GM23338 (cell line): ENCODE data around the gene PIK3R3. TPM values are rescaled to one million over a fixed set of nuclear protein-coding genes. Genes with fewer than 3 reads are reported as not detected.

ENCODE experiments used
- ATAC-seq: fragments of 200-7000 bp; cut with Tn5 transposase; 3 replicates; pipeline ENCODE4 v1.9.1; 2020
- DNase-seq: peaks from one replicate; pipeline ENCODE4 v3.0.0-alpha.2; 2015; ENCODE audit warnings: low spot score
- H2AFZ ChIP-seq: fragments of 200-600 bp; sonication (generic); 2 replicates; pipeline ENCODE4 v1.8.0; 2016; ENCODE audit warnings: antibody characterized with exemption, mild to moderate bottlenecking, moderate library complexity
- H3F3A ChIP-seq: fragments of 200-600 bp; sonication (generic); replicated peaks from 2 replicates; pipeline ENCODE4 v1.8.0; 2017; ENCODE audit warnings: antibody characterized with exemption, mixed run types, low read depth
- H3K27ac ChIP-seq: fragments of 200-600 bp; sonication (generic); 2 replicates; pipeline ENCODE4 v1.6.1; 2016; ENCODE audit warnings: low read depth
- H3K27me3 ChIP-seq: fragments of 200-600 bp; sonication (generic); 2 replicates; pipeline ENCODE4 v1.8.0; 2016; ENCODE audit warnings: mild to moderate bottlenecking, mixed run types, moderate library complexity; ENCODE audit not compliant: insufficient read depth
- H3K36me3 ChIP-seq: fragments of 200-600 bp; sonication (generic); 2 replicates; pipeline ENCODE4 v1.8.0; 2016; ENCODE audit warnings: mild to moderate bottlenecking; ENCODE audit not compliant: insufficient read depth
- H3K4me1 ChIP-seq: fragments of 200-600 bp; sonication (generic); 2 replicates; pipeline ENCODE4 v1.8.0; 2016; ENCODE audit warnings: mild to moderate bottlenecking, moderate library complexity; ENCODE audit not compliant: insufficient read depth
- H3K4me2 ChIP-seq: fragments of 200-600 bp; sonication (generic); 2 replicates; pipeline ENCODE4 v1.7.1; 2017; ENCODE audit warnings: mixed run types
- H3K4me3 ChIP-seq: fragments of 200-600 bp; sonication (generic); 2 replicates; pipeline ENCODE4 v1.6.1; 2016; ENCODE audit warnings: mixed run types
- H3K79me2 ChIP-seq: fragments of 200-600 bp; sonication (generic); replicated peaks from 2 replicates; pipeline ENCODE4 v1.8.0; 2017; ENCODE audit warnings: mild to moderate bottlenecking; ENCODE audit not compliant: insufficient read depth
- H3K9me2 ChIP-seq: fragments of 200-600 bp; sonication (generic); 2 replicates; pipeline ENCODE4 v1.8.0; 2017; ENCODE audit not compliant: insufficient read depth
- H4K20me1 ChIP-seq: fragments of 200-600 bp; sonication (generic); replicated peaks from 2 replicates; pipeline ENCODE4 v1.8.0; 2017; ENCODE audit warnings: mild to moderate bottlenecking; ENCODE audit not compliant: insufficient read depth
- H3K27ac Mint-ChIP-seq: 2 replicates; pipeline ENCODE4 v1.8.0; 2020; ENCODE audit warnings: inconsistent platforms, mild to moderate bottlenecking, moderate library complexity, mixed read lengths
- H3K27me3 Mint-ChIP-seq: 3 replicates; pipeline ENCODE4 v1.8.0; 2022; ENCODE audit warnings: low read depth, mild to moderate bottlenecking, moderate library complexity, mixed read lengths, inconsistent platforms; ENCODE audit not compliant: insufficient read depth, poor library complexity
- H3K36me3 Mint-ChIP-seq: 3 replicates; pipeline ENCODE4 v1.8.0; 2021; ENCODE audit warnings: low read depth, mild to moderate bottlenecking, inconsistent platforms, moderate library complexity, mixed read lengths
- H3K4me1 Mint-ChIP-seq: 3 replicates; pipeline ENCODE4 v1.8.0; 2020; ENCODE audit warnings: mild to moderate bottlenecking, inconsistent platforms, mixed read lengths
- H3K4me3 Mint-ChIP-seq: 3 replicates; pipeline ENCODE4 v1.8.0; 2021; ENCODE audit warnings: moderate library complexity, mild to moderate bottlenecking, inconsistent platforms, mixed read lengths
- H3K9me3 Mint-ChIP-seq: 3 replicates; pipeline ENCODE4 v1.8.0; 2020; ENCODE audit warnings: moderate library complexity, mild to moderate bottlenecking, inconsistent platforms, mixed read lengths
- CREB1 ChIP-seq: fragments of 250-450 bp; sonication (Bioruptor Pico); IDR thresholded peaks from 2 replicates; pipeline ENCODE4 v1.5.0; 2020; ENCODE audit warnings: low read depth, mild to moderate bottlenecking, moderate library complexity
- EZH2 ChIP-seq: fragments of 200-600 bp; sonication (generic); IDR thresholded peaks from one replicate; pipeline ENCODE4 v1.8.0; 2017; ENCODE audit warnings: antibody characterized with exemption, mild to moderate bottlenecking, low read depth; ENCODE audit not compliant: unreplicated experiment
- EZH2phosphoT487 ChIP-seq: fragments of 200-600 bp; sonication (generic); IDR thresholded peaks from one replicate; pipeline ENCODE4 v1.8.1; 2018; ENCODE audit warnings: antibody characterized with exemption; ENCODE audit not compliant: unreplicated experiment
- JUNB ChIP-seq: IDR thresholded peaks from one replicate; pipeline ENCODE4 v1.6.1; 2016; ENCODE audit warnings: antibody characterized with exemption; ENCODE audit not compliant: unreplicated experiment
- NANOG ChIP-seq: IDR thresholded peaks from 2 replicates; pipeline ENCODE4 v1.6.1; 2016; ENCODE audit warnings: antibody characterized with exemption, borderline replicate concordance
- POLR2AphosphoS5 ChIP-seq: IDR thresholded peaks from 2 replicates; pipeline ENCODE4 v1.6.1; 2016; ENCODE audit warnings: antibody characterized with exemption, low read depth
- STAT1 ChIP-seq: IDR thresholded peaks from one replicate; pipeline ENCODE4 v1.6.1; 2016; ENCODE audit warnings: antibody characterized with exemption; ENCODE audit not compliant: unreplicated experiment
- ZNF114 ChIP-seq: fragments of 250-450 bp; sonication (Bioruptor Pico); IDR thresholded peaks from 2 replicates; pipeline ENCODE4 v1.5.0; 2020; ENCODE audit warnings: mild to moderate bottlenecking, moderate library complexity
- ZNF331 ChIP-seq: fragments of 250-450 bp; sonication (Bioruptor Pico); IDR thresholded peaks from 2 replicates; pipeline ENCODE4 v1.5.0; 2020; ENCODE audit warnings: low read depth, mild to moderate bottlenecking, moderate library complexity
- polyA plus RNA-seq: library from polyadenylated mRNA; unstranded; fragments of >200 nt; fragmentation: Nextera tagmentation; extraction: Ambion mirVana; gene quantifications from 2 replicates; pipeline ENCODE4 v1.2.1, GENCODE V29; 2016
- total RNA-seq: library from RNA; depleted of rRNA; stranded (reverse); fragments of >200 nt; shearing (Covaris generic); gene quantifications from 2 replicates; pipeline ENCODE4 v1.2.3, GENCODE V29; 2014
- TF ChIP-seq, protein P1 (sequence below): IDR thresholded peaks from one replicate; pipeline ENCODE4 v1.6.1; 2018; ENCODE audit warnings: antibody characterized with exemption; ENCODE audit not compliant: unreplicated experiment
- TF ChIP-seq, protein P2 (sequence below): IDR thresholded peaks from 2 replicates; pipeline ENCODE4 v1.6.1; 2016; ENCODE audit warnings: antibody characterized with exemption
- TF ChIP-seq, protein P3 (sequence below): fragments of 250-450 bp; sonication (Bioruptor Pico); IDR thresholded peaks from 2 replicates; pipeline ENCODE4 v1.5.0; 2020; ENCODE audit warnings: mild to moderate bottlenecking, moderate library complexity
- TF ChIP-seq, protein P4 (sequence below), 2 experiments: fragments of 200-600 bp in 1 of 2; sonication (generic) in 1 of 2; conservative IDR thresholded peaks; 2 replicates each; pipeline versions ENCODE4 v1.5.1 to v1.6.1; 2016 to 2017; ENCODE audit warnings: antibody characterized with exemption in 2 of 2, low read depth in 2 of 2, mild to moderate bottlenecking in 2 of 2, moderate library complexity in 1 of 2

PIK3R3 gene
- total and polyA plus RNA-seq, 2 experiments from 2014 or later: 7.5 to 8.6 TPM

DNA sequence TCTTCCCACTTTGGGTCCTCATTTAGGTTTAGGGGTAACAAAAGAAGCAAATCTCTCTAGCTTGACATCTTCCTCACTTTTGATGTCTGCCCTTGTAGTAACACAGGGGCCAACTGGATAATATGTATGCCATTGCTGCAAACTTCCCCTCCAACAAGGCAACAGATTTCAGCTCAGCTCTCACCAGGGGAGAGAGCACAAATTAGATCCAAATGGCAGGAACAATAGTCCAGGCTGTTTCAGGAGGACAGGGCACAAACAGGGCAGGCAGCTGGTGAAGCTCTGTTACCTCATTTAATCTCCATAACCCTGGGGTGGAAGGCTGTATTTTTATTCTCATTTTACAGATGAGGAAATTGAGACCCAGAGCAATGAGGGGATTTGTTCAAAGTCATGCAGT, 4.3 kb upstream of the PIK3R3 start:
- Mint-ChIP-seq H3K4me1 (peaks cover 15% of the 10 kb centered on the region), H3K4me3 (no peak overlapping the region), H3K27ac (no peak overlapping the region), H3K27me3 (peaks cover 10% of the 10 kb centered on the region), H3K9me3 (no peaks in the 10 kb centered on the region), H3K36me3 (no peaks in the 10 kb centered on the region)
- Histone ChIP-seq H4K20me1 (no peaks in the 10 kb centered on the region), H3K79me2 (no peaks in the 10 kb centered on the region), H3K4me3 (no peak overlapping the region), H3K4me2 (no peak overlapping the region), H3K36me3 (no peaks in the 10 kb centered on the region), H2AFZ (no peak overlapping the region), H3K4me1 (peaks cover 10% of the 10 kb centered on the region), H3K27ac (no peak overlapping the region), H3K27me3 (no peaks in the 10 kb centered on the region), H3K9me2 (no peaks in the 10 kb centered on the region; the same call in 1 of the 2 replicates), H3F3A (peaks cover 8% of the 10 kb centered on the region)
- DNase-seq (no peak), ATAC-seq (no peak)
- TF ChIP-seq, protein P1, sequence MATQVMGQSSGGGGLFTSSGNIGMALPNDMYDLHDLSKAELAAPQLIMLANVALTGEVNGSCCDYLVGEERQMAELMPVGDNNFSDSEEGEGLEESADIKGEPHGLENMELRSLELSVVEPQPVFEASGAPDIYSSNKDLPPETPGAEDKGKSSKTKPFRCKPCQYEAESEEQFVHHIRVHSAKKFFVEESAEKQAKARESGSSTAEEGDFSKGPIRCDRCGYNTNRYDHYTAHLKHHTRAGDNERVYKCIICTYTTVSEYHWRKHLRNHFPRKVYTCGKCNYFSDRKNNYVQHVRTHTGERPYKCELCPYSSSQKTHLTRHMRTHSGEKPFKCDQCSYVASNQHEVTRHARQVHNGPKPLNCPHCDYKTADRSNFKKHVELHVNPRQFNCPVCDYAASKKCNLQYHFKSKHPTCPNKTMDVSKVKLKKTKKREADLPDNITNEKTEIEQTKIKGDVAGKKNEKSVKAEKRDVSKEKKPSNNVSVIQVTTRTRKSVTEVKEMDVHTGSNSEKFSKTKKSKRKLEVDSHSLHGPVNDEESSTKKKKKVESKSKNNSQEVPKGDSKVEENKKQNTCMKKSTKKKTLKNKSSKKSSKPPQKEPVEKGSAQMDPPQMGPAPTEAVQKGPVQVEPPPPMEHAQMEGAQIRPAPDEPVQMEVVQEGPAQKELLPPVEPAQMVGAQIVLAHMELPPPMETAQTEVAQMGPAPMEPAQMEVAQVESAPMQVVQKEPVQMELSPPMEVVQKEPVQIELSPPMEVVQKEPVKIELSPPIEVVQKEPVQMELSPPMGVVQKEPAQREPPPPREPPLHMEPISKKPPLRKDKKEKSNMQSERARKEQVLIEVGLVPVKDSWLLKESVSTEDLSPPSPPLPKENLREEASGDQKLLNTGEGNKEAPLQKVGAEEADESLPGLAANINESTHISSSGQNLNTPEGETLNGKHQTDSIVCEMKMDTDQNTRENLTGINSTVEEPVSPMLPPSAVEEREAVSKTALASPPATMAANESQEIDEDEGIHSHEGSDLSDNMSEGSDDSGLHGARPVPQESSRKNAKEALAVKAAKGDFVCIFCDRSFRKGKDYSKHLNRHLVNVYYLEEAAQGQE: no peak
- TF ChIP-seq, protein P2, sequence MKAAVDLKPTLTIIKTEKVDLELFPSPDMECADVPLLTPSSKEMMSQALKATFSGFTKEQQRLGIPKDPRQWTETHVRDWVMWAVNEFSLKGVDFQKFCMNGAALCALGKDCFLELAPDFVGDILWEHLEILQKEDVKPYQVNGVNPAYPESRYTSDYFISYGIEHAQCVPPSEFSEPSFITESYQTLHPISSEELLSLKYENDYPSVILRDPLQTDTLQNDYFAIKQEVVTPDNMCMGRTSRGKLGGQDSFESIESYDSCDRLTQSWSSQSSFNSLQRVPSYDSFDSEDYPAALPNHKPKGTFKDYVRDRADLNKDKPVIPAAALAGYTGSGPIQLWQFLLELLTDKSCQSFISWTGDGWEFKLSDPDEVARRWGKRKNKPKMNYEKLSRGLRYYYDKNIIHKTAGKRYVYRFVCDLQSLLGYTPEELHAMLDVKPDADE: no peak
- TF ChIP-seq STAT1 (no peak), EZH2 (no peak), JUNB (no peak), CREB1 (CRISPR knock-in tag) (no peak), EZH2phosphoT487 (no peak), ZNF331 (CRISPR knock-in tag) (no peak), NANOG (no peak), POLR2AphosphoS5 (no peak), ZNF114 (CRISPR knock-in tag) (no peak)
- TF ChIP-seq, protein P3, sequence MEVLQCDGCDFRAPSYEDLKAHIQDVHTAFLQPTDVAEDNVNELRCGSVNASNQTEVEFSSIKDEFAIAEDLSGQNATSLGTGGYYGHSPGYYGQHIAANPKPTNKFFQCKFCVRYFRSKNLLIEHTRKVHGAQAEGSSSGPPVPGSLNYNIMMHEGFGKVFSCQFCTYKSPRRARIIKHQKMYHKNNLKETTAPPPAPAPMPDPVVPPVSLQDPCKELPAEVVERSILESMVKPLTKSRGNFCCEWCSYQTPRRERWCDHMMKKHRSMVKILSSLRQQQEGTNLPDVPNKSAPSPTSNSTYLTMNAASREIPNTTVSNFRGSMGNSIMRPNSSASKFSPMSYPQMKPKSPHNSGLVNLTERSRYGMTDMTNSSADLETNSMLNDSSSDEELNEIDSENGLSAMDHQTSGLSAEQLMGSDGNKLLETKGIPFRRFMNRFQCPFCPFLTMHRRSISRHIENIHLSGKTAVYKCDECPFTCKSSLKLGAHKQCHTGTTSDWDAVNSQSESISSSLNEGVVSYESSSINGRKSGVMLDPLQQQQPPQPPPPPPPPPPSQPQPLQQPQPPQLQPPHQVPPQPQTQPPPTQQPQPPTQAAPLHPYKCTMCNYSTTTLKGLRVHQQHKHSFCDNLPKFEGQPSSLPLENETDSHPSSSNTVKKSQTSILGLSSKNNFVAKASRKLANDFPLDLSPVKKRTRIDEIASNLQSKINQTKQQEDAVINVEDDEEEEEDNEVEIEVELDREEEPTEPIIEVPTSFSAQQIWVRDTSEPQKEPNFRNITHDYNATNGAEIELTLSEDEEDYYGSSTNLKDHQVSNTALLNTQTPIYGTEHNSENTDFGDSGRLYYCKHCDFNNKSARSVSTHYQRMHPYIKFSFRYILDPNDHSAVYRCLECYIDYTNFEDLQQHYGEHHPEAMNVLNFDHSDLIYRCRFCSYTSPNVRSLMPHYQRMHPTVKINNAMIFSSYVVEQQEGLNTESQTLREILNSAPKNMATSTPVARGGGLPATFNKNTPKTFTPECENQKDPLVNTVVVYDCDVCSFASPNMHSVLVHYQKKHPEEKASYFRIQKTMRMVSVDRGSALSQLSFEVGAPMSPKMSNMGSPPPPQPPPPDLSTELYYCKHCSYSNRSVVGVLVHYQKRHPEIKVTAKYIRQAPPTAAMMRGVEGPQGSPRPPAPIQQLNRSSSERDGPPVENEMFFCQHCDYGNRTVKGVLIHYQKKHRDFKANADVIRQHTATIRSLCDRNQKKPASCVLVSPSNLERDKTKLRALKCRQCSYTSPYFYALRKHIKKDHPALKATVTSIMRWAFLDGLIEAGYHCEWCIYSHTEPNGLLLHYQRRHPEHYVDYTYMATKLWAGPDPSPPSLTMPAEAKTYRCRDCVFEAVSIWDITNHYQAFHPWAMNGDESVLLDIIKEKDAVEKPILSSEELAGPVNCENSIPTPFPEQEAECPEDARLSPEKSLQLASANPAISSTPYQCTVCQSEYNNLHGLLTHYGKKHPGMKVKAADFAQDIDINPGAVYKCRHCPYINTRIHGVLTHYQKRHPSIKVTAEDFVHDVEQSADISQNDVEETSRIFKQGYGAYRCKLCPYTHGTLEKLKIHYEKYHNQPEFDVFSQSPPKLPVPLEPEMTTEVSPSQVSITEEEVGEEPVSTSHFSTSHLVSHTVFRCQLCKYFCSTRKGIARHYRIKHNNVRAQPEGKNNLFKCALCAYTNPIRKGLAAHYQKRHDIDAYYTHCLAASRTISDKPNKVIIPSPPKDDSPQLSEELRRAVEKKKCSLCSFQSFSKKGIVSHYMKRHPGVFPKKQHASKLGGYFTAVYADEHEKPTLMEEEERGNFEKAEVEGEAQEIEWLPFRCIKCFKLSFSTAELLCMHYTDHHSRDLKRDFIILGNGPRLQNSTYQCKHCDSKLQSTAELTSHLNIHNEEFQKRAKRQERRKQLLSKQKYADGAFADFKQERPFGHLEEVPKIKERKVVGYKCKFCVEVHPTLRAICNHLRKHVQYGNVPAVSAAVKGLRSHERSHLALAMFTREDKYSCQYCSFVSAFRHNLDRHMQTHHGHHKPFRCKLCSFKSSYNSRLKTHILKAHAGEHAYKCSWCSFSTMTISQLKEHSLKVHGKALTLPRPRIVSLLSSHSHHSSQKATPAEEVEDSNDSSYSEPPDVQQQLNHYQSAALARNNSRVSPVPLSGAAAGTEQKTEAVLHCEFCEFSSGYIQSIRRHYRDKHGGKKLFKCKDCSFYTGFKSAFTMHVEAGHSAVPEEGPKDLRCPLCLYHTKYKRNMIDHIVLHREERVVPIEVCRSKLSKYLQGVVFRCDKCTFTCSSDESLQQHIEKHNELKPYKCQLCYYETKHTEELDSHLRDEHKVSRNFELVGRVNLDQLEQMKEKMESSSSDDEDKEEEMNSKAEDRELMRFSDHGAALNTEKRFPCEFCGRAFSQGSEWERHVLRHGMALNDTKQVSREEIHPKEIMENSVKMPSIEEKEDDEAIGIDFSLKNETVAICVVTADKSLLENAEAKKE (CRISPR knock-in tag): no peak
- TF ChIP-seq, protein P4, sequence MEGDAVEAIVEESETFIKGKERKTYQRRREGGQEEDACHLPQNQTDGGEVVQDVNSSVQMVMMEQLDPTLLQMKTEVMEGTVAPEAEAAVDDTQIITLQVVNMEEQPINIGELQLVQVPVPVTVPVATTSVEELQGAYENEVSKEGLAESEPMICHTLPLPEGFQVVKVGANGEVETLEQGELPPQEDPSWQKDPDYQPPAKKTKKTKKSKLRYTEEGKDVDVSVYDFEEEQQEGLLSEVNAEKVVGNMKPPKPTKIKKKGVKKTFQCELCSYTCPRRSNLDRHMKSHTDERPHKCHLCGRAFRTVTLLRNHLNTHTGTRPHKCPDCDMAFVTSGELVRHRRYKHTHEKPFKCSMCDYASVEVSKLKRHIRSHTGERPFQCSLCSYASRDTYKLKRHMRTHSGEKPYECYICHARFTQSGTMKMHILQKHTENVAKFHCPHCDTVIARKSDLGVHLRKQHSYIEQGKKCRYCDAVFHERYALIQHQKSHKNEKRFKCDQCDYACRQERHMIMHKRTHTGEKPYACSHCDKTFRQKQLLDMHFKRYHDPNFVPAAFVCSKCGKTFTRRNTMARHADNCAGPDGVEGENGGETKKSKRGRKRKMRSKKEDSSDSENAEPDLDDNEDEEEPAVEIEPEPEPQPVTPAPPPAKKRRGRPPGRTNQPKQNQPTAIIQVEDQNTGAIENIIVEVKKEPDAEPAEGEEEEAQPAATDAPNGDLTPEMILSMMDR (conservative IDR thresholded peaks at IDR 0.05; ENCODE audit: low read depth in 2 of 2): no peak
